Heart right ventricle (tissue), 16 donors: Measurements from ENCODE around the gene TREX2. TPM values are rescaled to one million over a fixed set of nuclear protein-coding genes. Genes with fewer than 3 reads are reported as not detected.

Experiments used
- ATAC-seq, 8 donors: fragments of 200-7000 bp; cut with Tn5 transposase; one replicate each; pipeline ENCODE4 v1.9.1; 2020; ENCODE audit warnings: mild to moderate bottlenecking in 8 of 8, moderate library complexity in 8 of 8, moderate number of reproducible peaks in 1 of 8
- DNase-seq, 2 donors: peaks; one replicate each; pipeline ENCODE4 v3.0.0-alpha.2; 2020
- H3K27ac ChIP-seq, 10 donors: fragments of 200-600 bp; sonication (generic) in 2 of 10; one replicate each; pipeline versions ENCODE4 v1.5.0 to v1.8.0; 2020 to 2022; ENCODE audit warnings: mild to moderate bottlenecking in 3 of 10
- H3K27me3 ChIP-seq, 7 donors: fragments of 200-600 bp; one replicate each; pipeline ENCODE4 v1.8.0; 2021 to 2022; ENCODE audit warnings: mild to moderate bottlenecking in 2 of 7
- H3K36me3 ChIP-seq, 9 donors: fragments of 200-600 bp; sonication (generic) in 1 of 9; one replicate each; pipeline versions ENCODE4 v1.5.0 to v1.8.0; 2020 to 2022; ENCODE audit warnings: mild to moderate bottlenecking in 2 of 9
- H3K4me1 ChIP-seq, 9 donors: fragments of 200-600 bp; sonication (generic) in 1 of 9; one replicate each; pipeline versions ENCODE4 v1.5.0 to v1.8.0; 2020 to 2022; ENCODE audit warnings: mild to moderate bottlenecking in 4 of 9
- H3K4me3 ChIP-seq, 10 donors: fragments of 200-600 bp; sonication (generic) in 2 of 10; one replicate each; pipeline versions ENCODE4 v1.5.0 to v1.8.0; 2020 to 2022; ENCODE audit warnings: mild to moderate bottlenecking in 7 of 10, moderate library complexity in 2 of 10
- H3K9me3 ChIP-seq, 11 donors: fragments of 200-600 bp in 10 of 11; sonication (generic) in 2 of 11; one replicate each; pipeline versions ENCODE4 v1.5.0 to v1.8.0; 2013 to 2022; ENCODE audit warnings: mild to moderate bottlenecking in 2 of 11, control low read depth in 1 of 11, moderate library complexity in 1 of 11
- WGBS, 2 donors: extraction: QIAGEN DNeasy Blood & Tissue Kit; methylation state at CpG; one replicate each; pipeline ENCODE4 v1.1.7; 2013; ENCODE audit warnings: inconsistent platforms in 1 of 2; 5-methylcytosine and 5-hydroxymethylcytosine counted together
- intact Hi-C, 10 donors: fragments of 100-400 bp; cut with DNase I; formaldehyde crosslinking; loops; one replicate each; pipeline versions ENCODE4 v1.11.1 to v1.14.2; 2022
- polyA plus RNA-seq, 2 donors: library from polyadenylated mRNA; stranded (reverse); fragments of 200-250 nt; gene quantifications; one replicate each; pipeline ENCODE4 v1.2.3, GENCODE V29; 2013
- total RNA-seq, 10 donors: library from RNA; stranded (reverse); fragmentation: NEBNext Ultra II Directional in 3 of 10; extraction: Animal tissue kit (Norgen Biotek cat#: 25700) in 3 of 10; gene quantifications; one replicate each; pipeline versions ENCODE4 v1.2.1 to v1.2.4, GENCODE V29; 2021 to 2023
- TF ChIP-seq, protein P1 (sequence below), 9 donors: fragments of 200-600 bp; sonication (generic) in 2 of 9; IDR thresholded peaks; one replicate each; pipeline versions ENCODE4 v1.5.0 to v1.8.0; 2021 to 2022; ENCODE audit warnings: antibody characterized with exemption in 9 of 9, mild to moderate bottlenecking in 5 of 9, moderate library complexity in 1 of 9
- donor health status: Arrhythmogenic right ventricular cardiomyopathy.
- donor health status: ischemic (EF 13 %, LVEDD 7.1; RV severe dilation, severe dysfunction).
- donor health status: healthy with polysubstance abuse.
- donor health status: DM: no; HTN: yes; CAD: no.
- donor health status: DM: no; HTN: no; CAD: no.
- donor health status: ischemic (EF 25% LVEDD 6.9; RV normal size, moderate dysfunction).
- donor health status: ischemic (EF 25% LVEDD 5.7; RV mildly dilated, moderate dysfunction).
- donor health status: healthy.
- donor health status: DM: yes; HTN: yes; CAD: no.
- donor health status: Ischemic cardiomyopathy.
- donor health status: ischemic (EF 35%, LVEDD 5.7; RV mildly dilated, moderate dysfunction).
- donor health status: nonischemic (EF 11% LVEDD 7.7; RV severe dilation, severe dysfunction).
- donor health status: DM: yes; HTN: yes; CAD: no.
- donor health status: PGD.
- donor health status: ischemic (EF 29% LVEDD 5.4; RV normal size, mild dysfunction).
- donor health status: nonischemic (EF 23%, LVEDD 6.1; RV moderate dilation, normal function).

Gene TREX2
- total and polyA plus RNA-seq, 12 donors: 0.20 to 0.44 (median 0.31) TPM; not detected in 4

- DNase-seq: no peak
Observed at GRCh38 chrX:153408221-153408721, 37.6 kb downstream of the TREX2 start.

DNA sequence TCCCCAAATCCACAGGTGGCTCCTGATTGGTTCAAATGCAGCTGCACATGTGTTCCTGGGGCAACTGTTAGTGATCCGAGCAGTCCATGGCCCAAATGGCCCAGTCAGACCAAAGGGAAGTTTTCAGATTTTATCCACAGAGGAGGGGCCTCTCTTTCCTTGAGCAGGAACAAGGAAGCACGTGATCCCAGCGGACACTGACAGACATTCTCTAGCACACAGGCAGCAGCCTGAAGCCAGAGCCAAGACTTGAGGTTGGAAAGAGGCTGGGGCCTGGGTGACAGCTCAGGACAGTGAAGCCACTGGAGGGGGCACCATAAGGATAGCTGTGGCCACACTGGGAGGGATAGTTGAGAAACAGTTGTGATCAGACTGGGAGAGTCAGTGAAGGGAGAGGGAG lies 38.1 kb downstream of the TREX2 start:
- DNase-seq (no peak), ATAC-seq (no peak)
- Histone ChIP-seq H3K4me3 (no peak overlapping the region), H3K27me3 (peaks cover 0 to 6% (median 0%) of the 10 kb centered on the region in 7 donors), H3K36me3 (no peaks in the 10 kb centered on the region), H3K4me1 (peaks cover 0 to 9% (median 0%) of the 10 kb centered on the region in 9 donors), H3K27ac (no peak overlapping the region), H3K9me3 (no peaks in the 10 kb centered on the region)
- WGBS, 2 donors: 38 to 48% methylated on average over 1 to 3 of the region's 3 CpGs
- TF ChIP-seq, protein P1, sequence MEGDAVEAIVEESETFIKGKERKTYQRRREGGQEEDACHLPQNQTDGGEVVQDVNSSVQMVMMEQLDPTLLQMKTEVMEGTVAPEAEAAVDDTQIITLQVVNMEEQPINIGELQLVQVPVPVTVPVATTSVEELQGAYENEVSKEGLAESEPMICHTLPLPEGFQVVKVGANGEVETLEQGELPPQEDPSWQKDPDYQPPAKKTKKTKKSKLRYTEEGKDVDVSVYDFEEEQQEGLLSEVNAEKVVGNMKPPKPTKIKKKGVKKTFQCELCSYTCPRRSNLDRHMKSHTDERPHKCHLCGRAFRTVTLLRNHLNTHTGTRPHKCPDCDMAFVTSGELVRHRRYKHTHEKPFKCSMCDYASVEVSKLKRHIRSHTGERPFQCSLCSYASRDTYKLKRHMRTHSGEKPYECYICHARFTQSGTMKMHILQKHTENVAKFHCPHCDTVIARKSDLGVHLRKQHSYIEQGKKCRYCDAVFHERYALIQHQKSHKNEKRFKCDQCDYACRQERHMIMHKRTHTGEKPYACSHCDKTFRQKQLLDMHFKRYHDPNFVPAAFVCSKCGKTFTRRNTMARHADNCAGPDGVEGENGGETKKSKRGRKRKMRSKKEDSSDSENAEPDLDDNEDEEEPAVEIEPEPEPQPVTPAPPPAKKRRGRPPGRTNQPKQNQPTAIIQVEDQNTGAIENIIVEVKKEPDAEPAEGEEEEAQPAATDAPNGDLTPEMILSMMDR (IDR thresholded peaks at IDR 0.05): no peak
- intact Hi-C loops: no loop called here

More at GRCh38 chrX:153408221-153408721, 37.6 kb downstream of the TREX2 start:
- Histone ChIP-seq H3K36me3 (no peaks in the 10 kb centered on the region), H3K9me3 (no peaks in the 10 kb centered on the region), H3K4me1 (peaks cover 0 to 9% (median 0%) of the 10 kb centered on the region in 9 donors), H3K27ac (no peak overlapping the region), H3K4me3 (no peak overlapping the region), H3K27me3 (peaks cover 0 to 9% (median 0%) of the 10 kb centered on the region in 7 donors)
- 84 to 87% methylated on average over 9 to 10 of the region's 10 CpGs for WGBS, 2 donors
- no peak for ATAC-seq
- TF ChIP-seq, protein P1 (IDR thresholded peaks at IDR 0.05): no peak
- intact Hi-C loops: no loop called here

DNA sequence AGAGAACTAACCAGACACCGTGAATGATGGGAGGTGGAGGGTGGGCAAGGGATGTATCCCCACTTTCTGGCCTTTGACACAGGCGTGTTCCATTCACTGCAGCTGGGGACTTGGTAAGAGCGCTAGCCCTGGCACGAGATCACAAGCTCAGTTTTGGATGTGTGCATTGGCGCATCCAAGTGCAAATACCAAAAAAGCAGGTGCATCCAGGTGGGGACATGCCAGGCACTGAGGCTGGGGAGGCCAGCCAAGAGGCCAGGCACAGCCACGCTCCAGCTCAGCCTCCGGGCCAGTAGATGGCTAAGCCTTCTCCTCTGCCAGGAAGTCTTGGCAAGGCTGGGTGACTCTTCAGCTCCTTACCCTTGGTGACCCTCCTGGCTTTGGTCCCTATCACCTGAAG lies 39.0 kb downstream of the TREX2 start:
- ATAC-seq (no peak), DNase-seq (no peak)
- intact Hi-C loops: no loop called here
- Histone ChIP-seq H3K9me3 (peaks cover 0 to 2% (median 0%) of the 10 kb centered on the region in 11 donors), H3K4me1 (peaks cover 0 to 3% (median 0%) of the 10 kb centered on the region in 9 donors), H3K27me3 (peaks cover 0 to 5% (median 0%) of the 10 kb centered on the region in 7 donors), H3K27ac (no peak overlapping the region), H3K36me3 (no peaks in the 10 kb centered on the region), H3K4me3 (no peak overlapping the region)
- TF ChIP-seq, protein P1 (IDR thresholded peaks at IDR 0.05): no peak
- WGBS, 2 donors: 91 to 99% methylated on average over 7 of the region's 7 CpGs

GRCh38 chrX:153406011-153406410 lies 39.8 kb downstream of the TREX2 start:
- H3K27me3 ChIP-seq: no peaks in the 10 kb centered on the region
- H3K27ac ChIP-seq: no peak overlapping the region
- peaks cover 0 to 10% (median 0%) of the 10 kb centered on the region in 11 donors for H3K9me3 ChIP-seq
- TF ChIP-seq, protein P1 (IDR thresholded peaks at IDR 0.05): no peak
- DNase-seq: no peak
- H3K4me1 ChIP-seq: no peaks in the 10 kb centered on the region
- no peaks in the 10 kb centered on the region for H3K36me3 ChIP-seq
- no peak overlapping the region for H3K4me3 ChIP-seq
- ATAC-seq: no peak
- WGBS, 2 donors: 91 to 94% methylated on average over 8 to 9 of the region's 9 CpGs
- intact Hi-C loops: no loop called here
